Measurements from ENCODE around the gene HCAR2.
"Not testable (repeated sequence)": the region's sequence is repeated elsewhere in the genome, so short reads cannot be mapped to it uniquely, and the experiment has no call there.

The HCAR2 gene

GRCh38 chr12:122661246-122661645 is 41.9 kb downstream of the HCAR2 start:
- DNase-seq: no peak

GRCh38 chr12:122659579-122659978 is 43.6 kb downstream of the HCAR2 start:
- DNase-seq: no peak

DNA sequence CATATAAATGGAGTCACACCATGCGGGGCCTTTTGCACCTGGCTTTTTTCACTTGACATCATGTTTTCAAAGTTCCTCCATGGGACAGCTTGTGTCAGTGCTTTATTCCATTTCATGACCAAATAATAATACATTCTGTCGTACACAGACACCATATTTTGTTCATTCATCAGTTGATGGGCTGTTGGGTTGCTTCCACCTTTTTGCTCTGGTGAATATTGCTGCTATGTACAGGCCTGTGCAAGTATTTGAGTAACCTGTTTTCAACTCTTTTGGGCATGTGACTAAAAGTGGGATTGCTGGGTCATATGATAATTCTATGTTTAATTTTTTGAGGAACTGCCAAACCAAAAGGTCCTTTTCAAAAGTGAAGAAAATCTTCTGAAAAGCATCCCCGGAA is 46.9 kb downstream of the HCAR2 start:
- no peak for DNase-seq

DNA sequence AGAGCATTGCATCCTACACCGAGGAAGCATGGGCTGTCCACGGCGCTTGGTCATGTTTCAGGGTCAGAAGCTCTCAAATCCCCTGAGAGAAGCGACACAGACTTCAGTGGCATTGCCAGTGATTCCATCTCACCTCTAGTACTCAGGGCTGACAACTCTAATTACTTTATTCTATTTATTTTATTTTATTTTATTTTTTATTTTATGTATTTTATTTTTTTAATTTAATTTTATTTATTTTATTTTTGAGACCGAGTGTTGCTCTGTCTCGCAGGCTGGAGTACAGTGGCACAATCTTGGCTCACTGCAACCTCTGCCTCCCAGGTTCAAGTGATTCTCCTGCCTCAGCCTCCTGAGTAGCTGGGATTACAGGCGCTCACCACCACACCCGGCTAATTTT is 49.9 kb downstream of the HCAR2 start:
- DNase-seq: not testable (repeated sequence)

DNA sequence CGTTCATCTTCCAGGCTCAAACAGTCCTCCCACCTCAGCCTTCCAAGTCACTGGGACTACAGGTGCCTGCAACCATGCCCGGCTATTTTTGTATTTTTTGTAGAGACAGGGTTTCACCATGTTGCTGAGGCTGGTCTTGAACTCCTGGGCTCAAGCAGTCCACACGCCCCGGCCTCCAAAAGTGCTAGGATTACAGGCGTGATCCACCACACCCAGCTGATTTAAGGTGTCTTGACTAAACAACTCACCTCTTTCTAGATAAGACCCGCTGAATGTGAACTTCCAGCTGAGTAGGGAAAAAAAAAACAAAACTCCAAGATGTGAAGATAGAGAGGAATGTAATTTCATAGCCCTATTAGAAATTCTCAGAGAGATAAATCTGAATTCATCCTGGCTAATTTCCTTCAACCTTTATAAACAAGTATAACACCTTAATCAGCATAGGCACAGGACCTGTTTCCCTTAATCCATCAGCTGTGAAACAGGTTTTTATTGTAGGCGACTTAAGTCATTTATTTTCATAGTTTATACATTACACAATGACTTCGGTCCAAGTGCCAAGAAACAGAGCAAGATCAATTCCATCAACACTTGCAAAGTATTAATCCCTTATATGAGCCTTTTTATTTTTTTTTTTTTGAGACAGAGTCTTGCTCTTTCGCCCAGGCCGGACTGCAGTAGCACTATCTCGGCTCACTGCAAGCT is 51.5 kb downstream of the HCAR2 start:
- no peak for DNase-seq

Measured in Kasumi-1 (cell line).